GM21381 (cell line): ENCODE measurements around the gene C22orf42.
"Not testable (repeated sequence)": the region's sequence is repeated elsewhere in the genome, so short reads cannot be mapped to it uniquely, and the experiment has no call there.

Experiments used
- ATAC-seq: cut with Tn5 transposase; IDR thresholded peaks from one replicate; pipeline ENCODE4 v1.9.1; 2021; ENCODE audit warnings: mild to moderate bottlenecking, moderate library complexity; ENCODE audit not compliant: unreplicated experiment

C22orf42 gene, protein sequence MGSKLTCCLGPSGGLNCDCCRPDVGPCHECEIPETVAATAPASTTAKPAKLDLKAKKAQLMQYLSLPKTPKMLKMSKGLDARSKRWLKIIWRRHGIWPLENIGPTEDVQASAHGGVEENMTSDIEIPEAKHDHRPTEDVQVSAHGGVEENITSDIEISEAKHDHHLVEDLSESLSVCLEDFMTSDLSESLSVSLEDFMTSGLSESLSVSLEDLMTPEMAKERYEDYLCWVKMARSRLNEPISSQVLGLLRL

DNA sequence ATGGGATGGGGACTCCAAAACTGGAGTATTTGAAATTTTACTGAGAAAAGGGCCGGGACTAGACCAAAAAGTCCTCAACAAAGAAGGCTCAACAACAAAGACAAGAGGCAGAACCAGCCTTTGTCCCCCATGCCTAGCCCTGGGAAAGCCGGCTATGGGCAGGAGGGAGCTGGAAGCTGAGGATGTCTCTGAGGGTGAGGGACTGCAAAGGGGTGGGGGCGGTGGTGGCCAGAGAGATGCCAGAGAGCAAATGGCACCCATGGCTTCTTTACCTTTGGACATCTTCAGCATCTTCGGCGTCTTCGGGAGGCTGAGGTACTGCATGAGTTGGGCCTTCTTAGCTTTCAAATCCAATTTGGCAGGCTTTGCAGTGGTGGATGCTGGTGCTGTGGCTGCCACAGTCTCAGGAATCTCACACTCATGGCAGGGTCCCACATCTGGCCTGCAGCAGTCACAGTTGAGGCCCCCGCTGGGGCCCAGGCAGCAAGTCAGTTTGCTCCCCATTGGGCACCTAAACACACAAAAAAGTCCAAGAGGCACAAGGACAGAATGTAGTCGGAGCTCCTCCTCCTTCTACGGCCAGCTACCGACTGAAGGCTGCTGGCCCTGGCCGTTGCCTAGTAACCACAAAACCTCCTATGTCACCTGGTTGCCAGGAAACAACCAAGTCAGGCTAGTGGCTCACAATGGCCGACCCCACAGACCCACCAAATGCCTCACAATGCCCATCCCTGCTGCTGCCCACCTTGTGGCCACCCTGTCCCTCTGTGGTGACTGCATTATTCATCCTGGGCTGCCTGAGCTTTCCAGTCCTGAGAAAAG is at the start of gene C22orf42:
Gene C22orf42, minus strand, starts transcription at position 592 of the 822 bp plus-strand sequence. Its CDS starts 88 bp downstream, at position 504.
- ATAC-seq, result no peak

DNA sequence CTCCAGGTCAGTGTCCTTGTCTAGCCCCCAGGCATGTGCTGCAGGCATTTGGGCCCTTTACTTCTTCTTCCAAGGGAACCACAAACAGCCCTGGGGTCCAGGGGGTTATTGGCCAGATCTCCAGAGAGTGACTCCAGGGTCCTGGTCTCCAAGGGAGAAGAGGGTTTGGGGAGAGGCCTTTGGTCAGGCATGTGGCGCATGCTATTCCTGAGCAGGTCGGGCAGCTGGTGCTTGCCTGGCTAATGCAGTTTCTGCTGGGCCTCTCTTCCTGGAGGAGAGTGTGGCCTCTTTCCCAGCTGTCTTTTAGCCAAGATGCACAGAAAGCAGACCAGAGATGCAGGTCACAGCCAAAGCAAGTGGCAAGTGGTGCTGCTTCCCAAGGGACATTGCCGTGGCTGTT is 49.6 kb upstream of the C22orf42 start:
- no peak for ATAC-seq

DNA sequence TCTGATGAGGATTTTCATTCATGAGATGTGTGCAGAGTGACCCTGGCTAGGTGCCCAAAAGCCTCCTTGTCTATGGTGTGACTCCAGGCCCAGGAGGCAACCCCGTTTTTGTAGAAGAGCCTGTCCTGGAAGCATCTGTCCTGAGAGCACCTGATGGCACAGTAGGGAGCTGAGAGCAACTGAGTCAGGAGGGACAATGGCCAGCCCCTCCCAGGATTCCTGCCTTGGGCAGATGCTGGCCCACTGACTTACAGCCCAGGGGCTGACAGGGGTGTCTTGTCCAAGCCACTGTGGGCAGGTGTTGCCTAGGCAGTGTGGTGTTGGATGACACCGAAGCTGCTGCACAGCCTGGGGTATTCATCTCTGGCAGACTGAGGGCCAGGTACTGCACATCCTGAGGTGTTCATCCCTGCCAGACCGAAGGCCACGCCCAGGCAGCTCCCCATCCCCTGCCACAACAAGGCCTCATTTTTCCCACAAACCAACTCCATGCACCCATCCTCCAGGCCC is 48.9 kb upstream of the C22orf42 start:
- no peak for ATAC-seq

DNA sequence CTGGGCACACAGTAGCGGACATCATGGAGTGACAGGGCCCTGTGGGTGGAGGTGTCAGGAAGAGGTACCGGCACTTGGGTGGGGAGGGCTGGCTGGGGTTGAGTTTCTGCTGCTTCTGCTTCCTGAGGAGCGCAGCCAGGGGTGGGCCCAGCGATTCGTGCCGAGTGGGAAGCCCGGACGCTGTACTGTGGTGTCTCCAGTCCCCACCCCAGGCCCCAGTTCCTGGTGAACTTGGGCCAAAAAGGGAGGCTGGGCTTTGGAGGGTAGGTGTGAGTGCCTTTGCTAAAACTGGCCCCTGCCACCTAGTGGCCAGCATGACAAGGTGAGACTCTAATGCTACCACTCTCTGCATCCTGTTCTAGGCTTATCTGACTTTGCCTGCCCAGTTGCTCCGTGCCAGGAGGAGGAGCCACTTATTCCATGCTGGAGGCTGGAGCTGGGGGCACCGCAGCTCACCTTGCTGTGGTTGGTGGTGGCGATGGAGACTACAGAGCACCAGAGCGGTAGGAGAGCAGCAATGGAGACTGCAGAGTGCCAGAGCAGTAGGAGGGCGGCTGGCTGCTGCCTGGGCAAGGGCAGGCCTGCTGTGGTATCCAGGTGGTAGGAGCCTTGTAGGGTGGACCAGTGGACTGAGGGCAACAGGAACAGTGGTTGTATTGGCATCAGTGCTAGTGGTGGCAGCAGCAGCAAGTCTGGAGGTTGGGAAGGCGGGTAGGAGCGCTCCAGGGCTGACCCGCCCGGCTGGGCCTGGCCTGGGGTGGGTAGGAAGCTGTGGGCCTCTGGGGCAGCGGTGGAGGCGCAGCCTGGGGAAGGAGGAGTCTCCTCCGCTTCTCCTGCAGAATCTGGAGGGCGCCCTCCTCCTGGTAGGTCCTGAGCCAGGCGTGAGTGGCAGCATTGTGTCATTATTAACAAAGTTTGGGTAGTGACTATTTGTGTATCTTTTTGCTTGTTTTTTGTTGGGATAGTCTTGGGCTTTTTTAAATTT is 48.0 kb upstream of the C22orf42 start:
- no peak for ATAC-seq

DNA sequence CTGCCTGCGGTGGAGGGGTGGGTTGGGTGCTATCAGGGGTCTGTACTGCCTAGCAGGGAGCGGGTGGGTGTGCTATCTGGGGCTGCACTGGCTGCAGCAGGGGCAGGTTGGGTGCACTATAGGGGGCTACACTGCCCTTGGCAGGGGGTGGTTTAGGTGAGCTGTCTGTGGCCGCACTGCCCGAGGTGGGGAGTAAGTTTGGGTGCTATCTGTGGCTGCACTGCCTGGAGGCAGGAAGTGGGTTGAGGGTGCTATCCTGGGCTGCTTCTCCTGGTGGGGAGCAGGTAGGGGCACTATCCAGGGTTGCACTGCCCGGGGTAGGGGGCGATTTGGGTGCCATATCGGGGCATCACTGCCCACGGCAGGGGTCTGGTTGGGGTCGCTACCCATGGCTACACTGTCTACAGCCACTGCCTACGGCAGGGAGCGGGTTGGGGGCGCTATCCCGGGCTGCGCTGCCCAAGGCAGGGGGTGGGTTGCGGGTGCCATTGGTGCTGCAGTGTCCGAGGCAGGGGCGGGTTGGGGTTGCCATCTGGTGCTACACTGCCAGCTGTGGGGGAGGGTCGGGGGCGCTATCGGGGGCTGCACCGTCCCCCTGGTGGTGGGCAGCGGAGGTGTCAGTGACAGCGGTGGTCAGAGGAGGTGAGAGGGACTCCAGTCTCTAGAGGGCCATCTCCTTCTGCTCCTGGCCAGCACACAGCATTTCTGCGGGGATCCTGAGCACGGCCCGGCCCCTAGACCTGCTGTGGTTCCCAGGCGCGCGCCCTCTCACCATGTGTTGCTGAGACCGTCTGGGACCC is 47.1 kb upstream of the C22orf42 start:
- ATAC-seq, result no peak

DNA sequence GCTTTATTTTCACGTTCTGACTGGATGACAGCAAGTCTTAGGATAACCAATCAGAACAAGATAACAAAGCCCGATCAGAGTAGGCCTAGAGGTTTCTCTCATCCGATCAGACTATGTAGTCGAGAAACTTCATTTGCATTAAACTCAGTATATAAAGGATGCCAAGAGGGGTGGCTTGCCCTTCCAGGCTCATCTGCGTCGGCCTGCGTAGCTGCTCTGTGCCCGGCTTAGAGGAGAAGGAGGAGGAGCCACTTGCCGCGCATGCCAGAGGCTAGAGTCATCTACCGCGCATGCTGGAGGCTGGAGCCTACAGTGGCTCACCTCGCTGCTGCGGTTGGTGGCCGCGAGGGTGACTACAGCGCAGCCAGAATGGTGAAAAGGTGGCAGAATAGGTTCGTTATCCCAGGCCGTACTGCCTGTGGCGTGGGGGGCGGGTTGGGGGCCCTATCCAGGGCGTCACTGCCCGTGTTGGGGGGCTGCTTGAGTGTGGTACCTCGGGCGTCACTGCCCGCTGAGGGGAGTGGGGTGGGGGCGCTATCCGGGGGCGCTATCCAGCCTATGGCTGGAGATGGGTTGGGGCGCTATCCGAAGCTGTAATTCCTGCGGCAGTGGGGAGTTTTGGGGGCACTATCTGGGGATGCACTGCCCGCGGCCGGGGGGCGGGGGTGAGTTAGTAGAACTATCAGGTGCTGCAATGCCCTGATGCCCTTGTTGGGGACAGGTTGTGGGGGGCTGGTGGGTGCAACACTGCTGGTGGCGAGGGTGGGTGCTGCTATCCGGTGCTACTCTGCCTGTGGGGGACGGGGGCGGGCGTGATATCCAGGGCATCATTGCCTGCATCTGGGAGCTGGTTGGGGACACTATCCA is 46.0 kb upstream of the C22orf42 start, which contains the start of gene RFPL2:
Gene RFPL2, minus strand, starts transcription at position 218 of the 867 bp plus-strand sequence. CDS start 2,622 bp downstream, outside the sequence.
- ATAC-seq, result no peak

DNA sequence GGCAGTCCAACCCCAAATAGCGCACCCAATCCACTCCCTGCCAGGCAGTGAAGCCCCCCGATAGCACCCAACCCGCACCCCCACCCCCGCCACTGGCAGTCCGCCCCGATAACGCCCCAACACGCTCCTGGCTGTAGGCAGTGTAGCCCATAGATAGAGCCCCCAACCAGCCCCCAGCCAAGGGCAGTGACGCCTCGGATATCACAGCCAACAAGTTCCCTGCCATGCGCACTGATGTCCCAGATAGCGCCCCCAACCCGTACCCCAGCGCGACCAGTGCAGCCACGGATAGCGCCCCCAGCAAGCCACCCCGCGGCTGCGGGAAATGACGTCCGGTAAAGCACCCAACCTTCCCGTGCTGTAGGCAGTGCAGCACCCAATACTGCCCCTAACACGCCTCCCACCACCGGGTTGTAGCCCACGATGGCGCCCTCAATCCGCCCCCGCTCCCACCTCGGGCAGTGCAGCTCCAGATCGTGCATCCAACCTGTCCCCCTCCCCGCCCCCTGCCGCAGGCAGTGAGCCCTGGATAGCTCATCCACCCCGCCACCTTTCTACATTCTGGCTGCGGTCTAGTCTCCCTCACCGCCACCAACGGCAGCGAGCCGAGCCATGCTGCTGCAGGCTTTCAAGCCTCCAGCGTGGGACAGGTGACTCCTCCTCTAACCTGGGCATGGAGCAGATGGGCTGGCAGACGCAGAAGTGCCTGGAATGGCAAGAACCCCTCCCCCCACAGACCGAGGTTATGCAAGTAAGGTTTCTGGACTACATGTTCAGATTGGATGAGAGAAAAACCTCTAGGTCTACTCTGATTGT is 45.1 kb upstream of the C22orf42 start:
- ATAC-seq, result no peak

DNA sequence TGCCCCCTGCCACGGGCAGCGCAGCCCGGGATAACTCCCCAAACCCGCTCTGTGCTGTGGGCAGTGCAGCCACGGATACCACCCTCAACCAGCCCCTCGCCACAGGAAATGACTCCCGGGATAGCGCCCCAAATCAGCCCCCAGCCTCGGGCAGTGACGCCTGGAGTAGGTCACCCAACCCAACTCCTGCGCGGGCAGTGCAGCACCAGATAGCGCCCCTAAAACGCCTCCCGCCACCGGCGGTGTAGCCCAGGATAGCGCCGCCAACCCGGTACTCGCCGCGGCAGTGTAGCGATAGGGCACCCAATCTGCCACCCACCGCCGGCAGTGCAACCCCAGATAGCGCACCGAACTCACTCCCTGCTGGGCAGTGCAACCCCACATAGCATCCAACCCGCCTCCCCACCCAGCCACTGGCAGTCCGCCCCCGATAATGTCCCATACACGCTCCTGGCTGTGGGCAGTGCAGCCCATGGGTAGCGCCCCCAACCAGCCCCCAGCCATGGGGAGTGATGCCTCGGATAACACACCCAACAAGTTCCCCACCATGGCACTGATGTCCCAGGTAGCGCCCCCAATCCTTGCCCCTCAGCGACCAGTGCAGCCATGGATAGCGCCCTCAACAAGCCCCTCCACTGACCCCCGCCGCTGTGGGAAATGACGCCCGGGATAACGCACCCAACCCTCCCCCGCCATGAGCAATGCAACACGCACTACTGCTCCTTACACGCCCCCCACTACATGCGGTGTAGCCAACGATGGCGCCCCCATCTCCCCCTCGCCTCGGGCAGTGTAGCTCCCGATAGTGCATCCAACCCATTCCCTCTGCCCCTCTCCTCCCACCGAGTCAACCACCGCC is 44.3 kb upstream of the C22orf42 start:
- ATAC-seq, result no peak

DNA sequence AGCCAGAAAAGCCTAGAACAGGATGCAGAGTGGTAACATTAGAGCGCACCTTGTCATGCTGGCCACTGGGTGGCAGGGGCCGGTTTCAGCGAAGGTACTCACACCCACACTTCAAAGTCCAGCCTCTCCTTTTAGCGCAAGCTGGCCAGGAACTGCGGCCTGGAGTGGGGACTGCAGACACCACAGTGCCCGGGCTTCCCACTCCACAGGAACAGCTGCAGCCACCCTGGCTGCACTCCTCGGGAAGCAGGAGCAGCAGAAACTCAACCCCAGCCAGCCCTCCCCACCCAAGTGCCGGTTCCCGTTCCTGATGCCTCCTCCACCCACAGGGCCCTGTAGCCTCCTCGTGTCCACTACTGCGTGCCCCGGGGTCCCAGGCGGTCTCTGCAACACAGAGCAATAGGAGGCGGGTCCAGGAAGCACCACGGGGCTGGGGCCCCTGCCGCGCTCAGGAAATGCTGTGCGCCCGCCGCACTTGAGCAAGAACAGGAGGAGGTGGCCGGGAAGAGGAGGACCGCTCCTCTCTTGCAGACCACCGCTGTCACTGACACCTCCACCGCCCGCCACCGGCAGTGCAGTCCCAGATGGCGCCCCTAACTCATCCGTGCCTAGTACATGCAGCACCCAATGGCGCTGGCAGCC is 43.6 kb upstream of the C22orf42 start:
- ATAC-seq, result no peak

DNA sequence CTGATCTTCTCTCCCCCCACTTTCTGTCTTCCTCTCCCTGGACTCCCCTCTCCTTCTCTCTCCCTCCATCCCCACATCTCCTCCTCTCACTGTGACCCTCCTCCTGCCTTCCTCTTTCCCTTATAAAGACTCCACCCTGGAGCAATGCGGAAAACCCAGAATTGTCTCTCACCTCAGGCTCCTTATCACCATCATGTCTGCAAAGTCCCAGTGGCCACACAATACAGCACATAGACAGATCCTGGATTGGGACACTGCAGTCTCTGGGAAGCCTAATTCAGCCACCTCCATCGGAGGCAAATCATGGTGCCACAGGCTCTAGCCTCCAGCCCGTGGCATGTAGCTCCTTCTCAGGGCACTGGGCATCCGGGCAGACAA is 43.0 kb upstream of the C22orf42 start:
- ATAC-seq, result no peak

DNA sequence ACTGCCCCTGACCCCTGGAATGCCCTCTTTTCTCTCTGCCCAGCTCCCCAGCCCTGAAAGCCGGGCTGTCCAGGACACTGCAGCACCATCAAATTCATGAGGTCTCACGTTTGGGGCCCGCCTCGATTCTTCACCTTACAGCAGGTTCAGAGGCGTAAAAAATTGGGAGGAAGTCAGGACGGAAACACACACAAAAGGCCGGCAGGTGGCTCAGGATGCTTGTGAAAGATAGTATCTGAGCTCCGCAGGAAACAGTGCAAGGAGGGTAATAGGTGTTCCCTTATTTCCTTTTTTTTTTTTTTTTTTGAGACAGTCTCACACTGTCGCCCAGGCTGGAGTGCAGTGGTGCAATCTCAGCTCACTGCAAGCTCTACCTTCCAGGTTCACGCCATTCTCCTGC is 41.6 kb upstream of the C22orf42 start:
- no peak for ATAC-seq

DNA sequence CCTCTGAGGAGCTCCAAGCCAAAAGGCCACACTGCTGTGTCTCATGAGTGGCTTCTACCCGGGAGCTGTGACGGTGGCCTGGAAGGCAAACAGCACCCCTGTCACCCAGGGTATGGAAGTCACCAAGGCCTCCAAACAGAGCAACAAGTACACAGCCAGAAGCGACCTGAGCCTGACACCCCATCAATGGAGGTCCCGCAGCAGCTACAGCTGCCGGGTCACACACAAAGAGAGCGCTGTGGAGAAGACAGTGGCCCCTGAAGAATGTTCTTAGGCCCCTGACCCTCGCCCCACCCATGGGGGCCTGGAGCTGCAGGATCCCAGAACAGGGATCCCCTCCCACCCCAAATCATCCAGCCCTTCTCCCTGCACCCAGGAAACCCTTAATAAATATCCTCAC is 40.9 kb upstream of the C22orf42 start:
- ATAC-seq, result no peak

DNA sequence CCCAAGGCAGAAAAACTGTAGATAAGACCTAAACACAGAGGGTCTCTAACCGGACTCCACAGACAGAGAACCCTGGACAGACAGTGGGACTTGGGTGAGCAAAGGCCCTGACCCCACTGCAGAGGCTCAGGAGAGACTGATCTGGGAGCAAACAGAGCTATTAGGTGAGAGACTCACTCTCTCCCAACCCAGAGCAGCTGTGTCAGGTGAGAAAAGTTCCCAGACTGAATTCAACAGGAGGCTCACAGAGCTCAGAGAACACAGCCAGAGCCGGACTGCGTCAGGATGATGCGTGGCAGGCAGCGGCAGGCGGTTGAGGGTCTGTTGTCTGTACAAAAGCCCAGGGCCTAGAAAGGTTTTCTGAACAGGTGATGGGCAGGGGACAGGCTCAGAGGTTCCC is 40.2 kb upstream of the C22orf42 start:
- ATAC-seq, result no peak

DNA sequence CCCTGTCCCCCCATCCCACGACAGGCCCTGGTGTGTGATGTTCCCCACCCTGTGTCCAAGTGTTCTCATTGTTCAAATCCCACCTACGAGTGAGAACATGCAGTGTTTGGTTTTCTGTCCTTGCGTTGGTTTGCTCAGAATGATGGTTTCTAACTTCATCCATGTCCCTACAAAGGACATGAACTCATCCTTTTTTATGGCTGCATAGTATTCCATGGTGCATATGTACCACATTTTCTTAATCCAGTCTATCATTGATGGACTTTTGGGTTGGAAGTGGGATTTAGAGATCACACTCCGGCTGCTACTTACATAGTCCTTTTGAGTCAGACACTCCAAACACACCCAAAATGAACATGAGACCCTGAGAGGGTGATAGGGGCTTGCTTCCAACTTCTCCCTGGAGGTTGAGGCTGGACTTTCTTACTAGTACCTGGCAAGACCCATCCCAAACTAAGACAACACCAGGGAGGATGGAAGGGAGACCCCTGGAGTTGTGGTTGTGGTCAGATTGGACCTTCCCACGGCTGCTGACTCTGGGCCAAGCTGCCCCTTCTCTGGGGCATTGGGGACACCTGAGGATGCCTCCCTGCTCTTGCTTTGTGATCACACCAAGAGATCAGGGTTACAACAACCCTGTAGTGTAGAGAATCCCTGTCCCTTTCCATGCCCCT is 38.6 kb upstream of the C22orf42 start:
- ATAC-seq, result not testable (repeated sequence)

DNA sequence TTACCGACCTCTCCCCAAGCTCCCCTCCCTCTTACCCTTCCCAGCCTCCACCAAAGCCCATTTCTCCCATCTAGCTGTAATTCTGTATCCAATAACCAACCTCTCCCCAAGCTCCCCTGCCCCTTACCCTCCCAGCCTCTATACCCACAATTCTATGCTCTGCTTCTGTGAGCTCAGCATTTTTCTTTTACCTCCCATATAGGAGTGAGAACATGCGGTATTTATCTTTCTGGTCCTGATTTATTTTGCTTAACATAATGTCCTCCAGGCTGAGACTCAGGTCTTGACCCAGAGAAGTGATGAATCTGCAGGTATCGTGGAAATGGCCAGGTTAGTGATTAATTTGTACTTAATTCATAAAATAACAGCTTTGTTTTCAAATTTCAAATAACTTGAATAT is 36.8 kb upstream of the C22orf42 start:
- ATAC-seq, result not testable (repeated sequence)

DNA sequence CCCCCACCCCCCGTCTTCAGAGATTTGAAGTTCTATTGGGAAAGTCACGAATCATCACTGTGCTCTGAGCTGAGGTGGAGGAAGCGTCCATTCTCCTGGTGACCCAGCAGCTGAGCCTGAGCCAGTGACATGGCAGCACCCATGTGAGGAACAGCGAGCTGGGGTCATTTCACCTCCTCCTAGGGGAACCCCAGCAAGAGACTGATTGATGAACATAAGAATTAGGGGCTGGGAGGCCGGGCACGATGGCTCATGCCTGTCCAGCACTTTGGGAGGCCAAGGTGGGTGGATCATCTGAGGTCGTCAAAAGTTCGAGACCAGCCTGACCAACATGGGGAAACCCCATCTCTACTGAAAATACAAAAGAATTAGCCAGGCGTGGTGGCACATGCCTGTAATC is 34.2 kb upstream of the C22orf42 start:
- not testable (repeated sequence) for ATAC-seq
